Activated T-cell treated with anti-CD3 and anti-CD28 coated beads, Interleukin-2, amount 50 U/mL, for 72 hours (primary cell): Measurements from ENCODE around the gene GSK3B. TPM values are rescaled to one million over a fixed set of nuclear protein-coding genes. Genes with fewer than 3 reads are reported as not detected.

Source experiments
- ATAC-seq, 2 donors: fragments of 150-1000 bp; cut with Tn5 transposase; replicated peaks in 1 of 2; 2 replicates each; pipeline ENCODE4 v1.10.0; 2021; ENCODE audit warnings: moderate library complexity in 2 of 2, mild to moderate bottlenecking in 1 of 2
- DNase-seq, 2 donors: peaks; one replicate each; pipeline ENCODE4 v3.0.0; 2021 to 2022; ENCODE audit warnings: mixed read lengths in 1 of 2
- H3K27ac Mint-ChIP-seq: one replicate; pipeline ENCODE4 v1.8.0; 2022; ENCODE audit warnings: mild to moderate bottlenecking, moderate library complexity, mixed read lengths
- H3K27me3 Mint-ChIP-seq: one replicate; pipeline ENCODE4 v1.8.0; 2022; ENCODE audit warnings: low read depth, mixed read lengths
- H3K36me3 Mint-ChIP-seq, 2 donors: one replicate each; pipeline ENCODE4 v1.8.0; 2022; ENCODE audit warnings: mixed read lengths in 2 of 2, mild to moderate bottlenecking in 1 of 2; ENCODE audit not compliant: insufficient read depth in 2 of 2
- H3K4me1 Mint-ChIP-seq: one replicate; pipeline ENCODE4 v1.8.0; 2022; ENCODE audit warnings: low read depth, mixed read lengths
- H3K4me3 Mint-ChIP-seq, 2 donors: one replicate each; pipeline ENCODE4 v1.8.0; 2022; ENCODE audit warnings: mild to moderate bottlenecking in 2 of 2, mixed read lengths in 2 of 2, moderate library complexity in 2 of 2
- H3K9me3 Mint-ChIP-seq, 2 donors: one replicate each; pipeline ENCODE4 v1.8.0; 2022; ENCODE audit warnings: mixed read lengths in 2 of 2
- total RNA-seq, 2 donors: library from RNA; stranded (reverse); gene quantifications; one replicate each; pipeline ENCODE4 v1.2.3, GENCODE V29; 2022

The GSK3B gene
- total RNA-seq, 2 donors from 2014 or later = 35.4 to 37.5 TPM

DNA sequence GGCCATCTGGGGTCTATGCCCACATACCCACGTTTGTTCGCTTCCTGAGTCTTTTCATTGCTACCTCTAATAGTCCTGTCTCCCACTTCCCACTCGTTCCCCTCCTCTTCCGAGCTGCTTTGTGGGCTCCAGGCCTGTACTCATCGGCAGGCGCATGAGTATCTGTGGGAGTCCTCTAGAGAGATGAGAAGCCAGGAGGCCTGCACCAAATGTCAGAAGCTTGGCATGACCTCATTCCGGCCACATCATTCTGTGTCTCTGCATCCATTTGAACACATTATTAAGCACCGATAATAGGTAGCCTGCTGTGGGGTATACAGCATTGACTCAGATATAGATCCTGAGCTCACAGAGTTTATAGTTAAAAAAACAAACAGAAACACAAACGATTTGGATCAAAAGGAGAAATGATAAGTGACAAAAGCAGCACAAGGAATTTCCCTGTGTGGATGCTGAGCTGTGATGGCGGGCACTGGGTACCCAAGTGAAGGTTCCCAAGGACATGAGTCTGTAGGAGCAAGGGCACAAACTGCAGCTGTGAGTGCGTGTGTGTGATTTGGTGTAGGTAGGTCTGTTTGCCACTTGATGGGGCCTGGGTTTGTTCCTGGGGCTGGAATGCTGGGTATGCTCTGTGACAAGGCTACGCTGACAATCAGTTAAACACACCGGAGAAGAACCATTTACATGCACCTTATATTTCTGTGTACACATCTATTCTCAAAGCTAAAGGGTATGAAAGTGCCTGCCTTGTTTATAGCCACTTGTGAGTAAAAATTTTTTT, 276.5 kb downstream of the GSK3B start:
- ATAC-seq (no peak), DNase-seq (no peak)
- Mint-ChIP-seq H3K36me3 (no peaks in the 10 kb centered on the region), H3K27me3 (no peaks in the 10 kb centered on the region), H3K4me3 (no peak overlapping the region), H3K4me1 (no peaks in the 10 kb centered on the region), H3K9me3 (no peaks in the 10 kb centered on the region), H3K27ac (no peak overlapping the region)

DNA sequence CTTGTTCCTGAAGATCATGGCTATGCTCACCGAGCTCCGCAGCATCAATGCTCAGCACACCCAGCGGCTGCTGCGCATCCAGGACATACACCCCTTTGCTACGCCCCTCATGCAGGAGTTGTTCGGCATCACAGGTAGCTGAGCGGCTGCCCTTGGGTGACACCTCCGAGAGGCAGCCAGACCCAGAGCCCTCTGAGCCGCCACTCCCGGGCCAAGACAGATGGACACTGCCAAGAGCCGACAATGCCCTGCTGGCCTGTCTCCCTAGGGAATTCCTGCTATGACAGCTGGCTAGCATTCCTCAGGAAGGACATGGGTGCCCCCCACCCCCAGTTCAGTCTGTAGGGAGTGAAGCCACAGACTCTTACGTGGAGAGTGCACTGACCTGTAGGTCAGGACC, 277.2 kb downstream of the GSK3B start:
- no peaks in the 10 kb centered on the region for H3K27me3 Mint-ChIP-seq
- H3K27ac Mint-ChIP-seq = no peak overlapping the region
- DNase-seq (no peak), ATAC-seq (no peak)
- no peaks in the 10 kb centered on the region for H3K9me3 Mint-ChIP-seq
- no peak overlapping the region for H3K4me3 Mint-ChIP-seq
- H3K4me1 Mint-ChIP-seq = no peaks in the 10 kb centered on the region
- no peaks in the 10 kb centered on the region for H3K36me3 Mint-ChIP-seq

DNA sequence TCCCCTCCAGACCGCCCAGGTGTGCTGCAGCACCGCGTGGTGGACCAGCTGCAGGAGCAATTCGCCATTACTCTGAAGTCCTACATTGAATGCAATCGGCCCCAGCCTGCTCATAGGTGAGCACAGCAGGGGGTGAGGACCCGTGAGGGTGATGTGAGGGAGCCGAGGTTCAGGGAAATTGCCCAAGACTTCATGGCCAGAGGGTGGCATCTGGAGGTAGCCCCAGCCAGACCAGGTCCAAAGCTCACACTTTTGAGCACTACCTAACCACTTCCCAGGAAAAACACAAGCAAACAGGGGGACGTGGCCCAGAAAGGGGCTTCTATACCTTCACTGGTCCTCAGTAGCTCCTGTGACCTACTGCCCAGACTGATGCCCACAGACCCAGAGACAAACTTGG, 278.5 kb downstream of the GSK3B start:
- ATAC-seq (no peak), DNase-seq (no peak)
- Mint-ChIP-seq H3K4me3 (no peak overlapping the region), H3K4me1 (no peaks in the 10 kb centered on the region), H3K36me3 (no peaks in the 10 kb centered on the region), H3K9me3 (no peaks in the 10 kb centered on the region), H3K27ac (no peak overlapping the region), H3K27me3 (no peaks in the 10 kb centered on the region)

DNA sequence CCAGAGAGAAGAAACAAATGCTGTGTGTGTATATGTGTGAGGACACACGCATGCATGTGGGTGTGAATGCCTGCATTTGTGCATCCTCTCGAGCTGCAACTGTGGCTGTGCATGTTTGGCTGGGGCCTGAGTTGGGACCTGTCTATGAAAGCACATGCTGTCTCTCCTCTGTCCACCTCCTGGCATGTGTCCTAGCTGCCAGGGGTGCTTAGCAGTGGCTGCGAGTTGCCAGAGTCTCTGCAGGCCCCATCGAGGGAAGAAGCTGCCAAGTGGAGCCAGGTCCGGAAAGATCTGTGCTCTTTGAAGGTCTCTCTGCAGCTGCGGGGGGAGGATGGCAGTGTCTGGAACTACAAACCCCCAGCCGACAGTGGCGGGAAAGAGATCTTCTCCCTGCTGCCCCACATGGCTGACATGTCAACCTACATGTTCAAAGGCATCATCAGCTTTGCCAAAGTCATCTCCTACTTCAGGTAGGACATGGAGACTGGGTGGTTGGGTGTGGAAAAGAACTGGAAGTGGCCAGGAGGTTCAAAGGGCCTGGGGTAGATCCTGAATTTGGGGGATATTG, 281.7 kb downstream of the GSK3B start:
- Mint-ChIP-seq H3K9me3 (no peaks in the 10 kb centered on the region), H3K4me1 (peaks cover 9% of the 10 kb centered on the region), H3K27ac (no peak overlapping the region), H3K4me3 (no peak overlapping the region), H3K36me3 (no peaks in the 10 kb centered on the region), H3K27me3 (no peaks in the 10 kb centered on the region)
- no peak for DNase-seq
- no peak for ATAC-seq

GRCh38 chr3:119810018-119810435, 284.2 kb downstream of the GSK3B start:
- ATAC-seq (peak; percentile 93 to 94), DNase-seq (peak; percentile 69)
- Mint-ChIP-seq H3K4me3 (peak overlapping the region; percentile 75 to 84), H3K27ac (no peak overlapping the region), H3K36me3 (no peaks in the 10 kb centered on the region), H3K9me3 (no peaks in the 10 kb centered on the region), H3K27me3 (peaks cover 9% of the 10 kb centered on the region), H3K4me1 (peaks cover 9% of the 10 kb centered on the region)

DNA sequence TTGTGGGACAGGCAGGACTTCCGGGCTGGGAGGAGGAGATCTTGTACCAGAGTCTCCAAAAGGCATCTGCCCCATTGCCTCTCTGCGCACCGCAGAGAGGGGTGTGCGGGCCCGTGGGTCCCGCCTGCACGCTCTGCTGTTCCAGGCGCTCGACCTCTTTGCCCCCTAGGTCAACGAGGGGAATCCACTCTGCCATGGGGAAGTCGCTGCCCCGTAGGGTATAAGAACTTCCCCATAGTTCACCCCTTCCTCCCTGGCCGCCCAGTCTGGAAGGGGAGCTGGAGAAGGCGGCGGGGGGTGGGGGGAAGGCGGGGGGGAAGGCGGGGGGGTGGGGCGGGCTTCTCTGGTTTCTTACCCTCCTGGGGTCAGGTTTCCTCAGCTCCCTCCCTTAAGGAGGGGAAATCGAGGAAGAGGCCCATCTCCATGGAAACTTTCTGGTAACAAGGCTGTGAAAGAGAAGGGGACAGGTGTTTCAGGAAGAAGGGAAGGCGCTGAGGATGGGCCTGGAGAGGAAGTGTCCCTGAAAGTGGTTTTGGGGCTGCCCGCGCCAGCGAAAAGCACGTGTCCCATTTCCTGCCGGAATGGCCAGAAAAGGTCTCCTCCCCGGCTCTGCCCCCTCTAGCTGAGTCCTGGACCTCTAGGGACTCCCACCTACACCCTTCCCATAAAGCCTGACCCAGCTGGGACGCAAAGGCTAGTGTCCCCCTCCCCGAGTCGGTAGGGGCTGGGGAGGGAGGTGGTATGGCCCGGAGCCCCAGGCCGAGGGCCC, 284.8 kb downstream of the GSK3B start:
- H3K9me3 Mint-ChIP-seq = no peaks in the 10 kb centered on the region
- H3K4me3 Mint-ChIP-seq = peak overlapping the region; percentile 75 to 84
- no peak overlapping the region for H3K27ac Mint-ChIP-seq
- peaks cover 9% of the 10 kb centered on the region for H3K4me1 Mint-ChIP-seq
- DNase-seq (peak in 1 of 2 donors; percentile 25), ATAC-seq (no peak)
- H3K36me3 Mint-ChIP-seq = no peaks in the 10 kb centered on the region
- peaks cover 9% of the 10 kb centered on the region for H3K27me3 Mint-ChIP-seq

- H3K4me3 Mint-ChIP-seq = peak overlapping the region; percentile 21 to 44
- peaks cover 9% of the 10 kb centered on the region for H3K27me3 Mint-ChIP-seq
- H3K4me1 Mint-ChIP-seq = peaks cover 9% of the 10 kb centered on the region
- H3K27ac Mint-ChIP-seq = no peak overlapping the region
- H3K9me3 Mint-ChIP-seq = no peaks in the 10 kb centered on the region
- H3K36me3 Mint-ChIP-seq = no peaks in the 10 kb centered on the region
- ATAC-seq (no peak), DNase-seq (no peak)
Measured at GRCh38 chr3:119808843-119809242, 285.4 kb downstream of the GSK3B start.

- Mint-ChIP-seq H3K4me1 (peaks cover 9% of the 10 kb centered on the region), H3K9me3 (no peaks in the 10 kb centered on the region), H3K27me3 (peaks cover 9% of the 10 kb centered on the region), H3K4me3 (no peak overlapping the region), H3K27ac (no peak overlapping the region), H3K36me3 (no peaks in the 10 kb centered on the region)
- ATAC-seq = no peak
- DNase-seq = no peak
Measured at GRCh38 chr3:119808244-119808643, 286.0 kb downstream of the GSK3B start.

GRCh38 chr3:119800844-119801243, 293.4 kb downstream of the GSK3B start:
- no peaks in the 10 kb centered on the region for H3K4me1 Mint-ChIP-seq
- peaks cover 4% of the 10 kb centered on the region for H3K27me3 Mint-ChIP-seq
- H3K9me3 Mint-ChIP-seq = no peaks in the 10 kb centered on the region
- H3K36me3 Mint-ChIP-seq = no peaks in the 10 kb centered on the region
- no peak overlapping the region for H3K4me3 Mint-ChIP-seq
- no peak for DNase-seq
- no peak for ATAC-seq
- no peak overlapping the region for H3K27ac Mint-ChIP-seq

- no peak for DNase-seq
- Mint-ChIP-seq H3K9me3 (no peaks in the 10 kb centered on the region), H3K36me3 (no peaks in the 10 kb centered on the region), H3K4me3 (no peak overlapping the region), H3K4me1 (no peaks in the 10 kb centered on the region), H3K27me3 (peaks cover 7% of the 10 kb centered on the region), H3K27ac (no peak overlapping the region)
- ATAC-seq = no peak
Measured at GRCh38 chr3:119796785-119797184, 297.5 kb downstream of the GSK3B start.

DNA sequence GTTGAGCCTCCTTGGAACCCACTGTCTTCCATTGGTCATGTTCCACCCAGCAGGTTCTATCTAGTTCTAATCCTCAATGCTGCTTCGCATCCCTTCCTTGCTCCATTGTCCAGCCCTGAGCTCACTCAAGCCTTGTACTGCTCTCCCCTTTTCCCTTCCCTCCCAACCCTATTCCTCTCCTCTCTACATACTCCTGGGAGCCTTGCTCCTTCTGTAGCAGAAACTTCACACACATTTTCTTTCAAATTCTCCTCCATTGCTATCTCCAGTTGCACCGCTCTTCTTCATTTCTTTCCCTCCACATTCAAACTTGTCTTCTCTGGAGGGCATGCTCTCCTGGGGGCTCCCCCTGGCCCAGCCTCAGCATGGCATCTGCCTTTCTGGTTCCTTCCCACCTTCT, 297.9 kb downstream of the GSK3B start:
- Mint-ChIP-seq H3K27me3 (peaks cover 7% of the 10 kb centered on the region), H3K4me1 (no peaks in the 10 kb centered on the region), H3K4me3 (no peak overlapping the region), H3K27ac (no peak overlapping the region), H3K9me3 (no peaks in the 10 kb centered on the region), H3K36me3 (no peaks in the 10 kb centered on the region)
- ATAC-seq (no peak), DNase-seq (no peak)

DNA sequence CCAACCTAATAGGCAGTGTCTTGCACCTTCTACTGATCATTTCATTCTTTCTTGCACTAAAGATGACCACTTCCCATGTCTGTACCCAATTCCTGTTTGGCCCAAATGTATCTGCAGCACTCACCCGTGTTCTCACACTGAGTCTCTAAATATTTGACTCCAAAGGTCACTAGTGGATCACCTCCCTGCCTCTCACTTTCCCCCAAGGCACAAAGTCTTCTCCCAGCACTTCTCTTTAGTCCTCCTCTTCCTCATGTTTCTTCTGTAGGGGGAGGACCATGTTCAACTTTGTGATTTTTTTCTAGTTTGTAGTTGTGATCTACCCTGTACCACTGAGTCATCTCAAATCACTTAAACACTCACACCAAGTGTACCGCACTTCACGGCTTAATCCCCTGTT, 298.4 kb downstream of the GSK3B start:
- Mint-ChIP-seq H3K27ac (no peak overlapping the region), H3K36me3 (no peaks in the 10 kb centered on the region), H3K4me1 (no peaks in the 10 kb centered on the region), H3K4me3 (no peak overlapping the region), H3K27me3 (peaks cover 7% of the 10 kb centered on the region), H3K9me3 (no peaks in the 10 kb centered on the region)
- ATAC-seq (no peak), DNase-seq (no peak)

- Mint-ChIP-seq H3K27ac (no peak overlapping the region), H3K9me3 (no peaks in the 10 kb centered on the region), H3K4me3 (no peak overlapping the region), H3K4me1 (no peaks in the 10 kb centered on the region), H3K36me3 (no peaks in the 10 kb centered on the region), H3K27me3 (peaks cover 7% of the 10 kb centered on the region)
- DNase-seq = no peak
- no peak for ATAC-seq
Measured at GRCh38 chr3:119794971-119795612, 299.2 kb downstream of the GSK3B start.
